H1 (cell line): ENCODE data around the gene RASGRP4. TPM values are rescaled to one million over a fixed set of nuclear protein-coding genes. Genes with fewer than 3 reads are reported as not detected.

Experiments
- CHD7 ChIP-seq: fragments of 300-600 bp; sonication (generic); IDR thresholded peaks from 2 replicates; pipeline ENCODE4 v1.7.1; 2012; ENCODE audit warnings: low read length, moderate library complexity, mild to moderate bottlenecking, inconsistent platforms; ENCODE audit not compliant: insufficient replicate concordance
- EZH2 ChIP-seq: fragments of 200-600 bp; sonication (generic); IDR thresholded peaks from 2 replicates; pipeline ENCODE4 v1.7.1; 2012; ENCODE audit warnings: low read depth, mild to moderate bottlenecking, moderate library complexity, low read length, inconsistent platforms; ENCODE audit not compliant: severe bottlenecking
- HDAC2 ChIP-seq, 2 experiments: fragments of 300-600 bp in 1 of 2; sonication (generic) in 1 of 2; IDR thresholded peaks; 2 replicates each; pipeline ENCODE4 v1.6.1; 2011 to 2012; ENCODE audit warnings: low read depth in 2 of 2, low read length in 2 of 2, mild to moderate bottlenecking in 2 of 2, moderate library complexity in 2 of 2, borderline replicate concordance in 1 of 2, inconsistent platforms in 1 of 2
- JUND ChIP-seq: IDR thresholded peaks from 2 replicates; pipeline ENCODE4 v1.6.1; 2011; ENCODE audit warnings: mild to moderate bottlenecking, improper control_type of control experiment, low read length
- polyA plus RNA-seq, 7 experiments: library from polyadenylated mRNA; depleted of rRNA in 3 of 7; stranded (reverse) in 5 of 7; unstranded in 2 of 7; fragments of >200 nt in 5 of 7; fragments of 200-250 nt in 2 of 7; gene quantifications; 1 replicate in 5 of 7; 2 replicates in 1 of 7; 4 replicates in 1 of 7; pipeline versions ENCODE4 v1.2.1 to v1.2.3, GENCODE V29; 2011 to 2013; ENCODE audit warnings: missing spikeins in 2 of 7, mixed read lengths in 2 of 7
- total RNA-seq: library from RNA; stranded (reverse); fragmentation: NEBNext Ultra II Directional; extraction: Animal tissue kit (Norgen Biotek cat#: 25700); gene quantifications from 2 replicates; pipeline ENCODE4 v1.2.1, GENCODE V29; 2021
- TF ChIP-seq, protein P1 (sequence below): IDR thresholded peaks from 2 replicates; pipeline ENCODE4 v1.6.1; 2011; ENCODE audit warnings: low read length, improper control_type of control experiment

Gene RASGRP4
- total and polyA plus RNA-seq, 2 of the 8 experiments (the other 6 are each of a cell fraction or from before 2014, with no cell fraction given): 1.9 to 3.1 TPM

DNA sequence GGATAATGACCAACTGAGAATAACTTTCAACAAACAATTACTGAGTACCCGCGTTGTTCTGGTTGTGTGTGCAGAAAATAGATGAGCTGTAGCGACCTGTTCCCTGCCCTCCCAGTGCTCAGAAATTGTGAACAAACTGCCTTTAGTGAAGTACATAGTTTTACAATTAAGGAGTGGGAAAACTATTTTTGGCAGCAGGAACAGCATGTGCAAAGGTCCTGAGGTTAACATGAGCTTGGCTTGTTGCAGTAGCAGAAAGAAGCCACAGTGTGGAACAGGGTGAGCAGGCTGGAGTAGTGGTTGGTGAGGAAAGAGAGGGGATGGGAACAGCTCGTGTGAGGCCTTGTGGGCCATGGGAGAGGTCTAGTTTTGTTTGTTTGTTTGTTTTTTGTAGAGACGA, 23.5 kb upstream of the RASGRP4 start (continued):
- no peak for TF ChIP-seq CHD7
- TF ChIP-seq HDAC2 (IDR thresholded peaks at IDR 0.05; ENCODE audit: borderline replicate concordance in 1 of 2, low read depth in 2 of 2, low read length in 2 of 2): peak in 1 of 2 experiments; percentile 45; a peak in 1 of 4 replicates
- TF ChIP-seq JUND: no peak
- TF ChIP-seq, protein P1, sequence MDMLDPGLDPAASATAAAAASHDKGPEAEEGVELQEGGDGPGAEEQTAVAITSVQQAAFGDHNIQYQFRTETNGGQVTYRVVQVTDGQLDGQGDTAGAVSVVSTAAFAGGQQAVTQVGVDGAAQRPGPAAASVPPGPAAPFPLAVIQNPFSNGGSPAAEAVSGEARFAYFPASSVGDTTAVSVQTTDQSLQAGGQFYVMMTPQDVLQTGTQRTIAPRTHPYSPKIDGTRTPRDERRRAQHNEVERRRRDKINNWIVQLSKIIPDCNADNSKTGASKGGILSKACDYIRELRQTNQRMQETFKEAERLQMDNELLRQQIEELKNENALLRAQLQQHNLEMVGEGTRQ: no peak
- no peak for TF ChIP-seq EZH2
